GM19438 (cell line): Measurements from ENCODE around the gene SALL3.
"Not testable (repeated sequence)": the region's sequence is repeated elsewhere in the genome, so short reads cannot be mapped to it uniquely, and the experiment has no call there.

Experiments used
- ATAC-seq: cut with Tn5 transposase; IDR thresholded peaks from one replicate; pipeline ENCODE4 v1.9.1; 2021; ENCODE audit warnings: low read depth; ENCODE audit not compliant: unreplicated experiment

Gene SALL3

DNA sequence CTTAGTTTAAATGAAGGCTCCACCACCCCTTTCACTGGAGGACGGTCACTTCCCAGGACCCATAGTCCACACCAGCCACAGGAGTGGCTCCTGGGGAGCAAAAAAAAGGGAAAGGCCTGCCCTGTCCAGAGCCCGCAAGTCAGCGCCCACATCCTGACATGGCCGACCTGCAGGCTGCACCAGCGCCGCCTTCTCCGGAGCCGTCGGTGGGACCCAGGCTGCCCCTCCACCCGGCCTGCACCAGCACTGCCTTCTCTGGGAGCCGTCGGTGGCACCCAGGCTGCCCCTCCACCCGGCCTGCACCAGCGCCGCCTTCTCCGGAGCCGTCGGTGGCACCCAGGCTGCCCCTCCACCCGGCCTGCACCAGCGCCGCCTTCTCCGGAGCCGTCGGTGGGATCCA is 14.9 kb upstream of the SALL3 start:
- ATAC-seq: not testable (repeated sequence)

DNA sequence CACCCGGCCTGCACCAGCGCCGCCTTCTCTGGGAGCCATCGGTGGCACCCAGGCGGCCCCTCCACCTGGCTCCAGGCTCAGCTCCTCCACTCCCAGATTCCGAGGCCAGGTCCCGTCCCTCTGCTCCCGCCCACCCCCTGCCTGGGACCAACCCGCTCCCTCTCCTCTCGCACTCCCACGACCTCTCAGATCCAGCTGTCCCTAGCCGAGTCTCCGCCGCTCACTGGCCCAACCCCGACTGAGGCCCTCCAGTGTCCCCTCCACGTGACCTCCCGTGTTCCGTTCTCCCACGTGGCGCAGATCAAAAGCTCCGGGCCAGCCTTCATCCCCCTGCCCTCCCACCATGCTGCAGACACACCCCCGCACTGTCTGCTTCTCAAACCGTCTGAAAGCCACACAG is 14.4 kb upstream of the SALL3 start:
- ATAC-seq: no peak

DNA sequence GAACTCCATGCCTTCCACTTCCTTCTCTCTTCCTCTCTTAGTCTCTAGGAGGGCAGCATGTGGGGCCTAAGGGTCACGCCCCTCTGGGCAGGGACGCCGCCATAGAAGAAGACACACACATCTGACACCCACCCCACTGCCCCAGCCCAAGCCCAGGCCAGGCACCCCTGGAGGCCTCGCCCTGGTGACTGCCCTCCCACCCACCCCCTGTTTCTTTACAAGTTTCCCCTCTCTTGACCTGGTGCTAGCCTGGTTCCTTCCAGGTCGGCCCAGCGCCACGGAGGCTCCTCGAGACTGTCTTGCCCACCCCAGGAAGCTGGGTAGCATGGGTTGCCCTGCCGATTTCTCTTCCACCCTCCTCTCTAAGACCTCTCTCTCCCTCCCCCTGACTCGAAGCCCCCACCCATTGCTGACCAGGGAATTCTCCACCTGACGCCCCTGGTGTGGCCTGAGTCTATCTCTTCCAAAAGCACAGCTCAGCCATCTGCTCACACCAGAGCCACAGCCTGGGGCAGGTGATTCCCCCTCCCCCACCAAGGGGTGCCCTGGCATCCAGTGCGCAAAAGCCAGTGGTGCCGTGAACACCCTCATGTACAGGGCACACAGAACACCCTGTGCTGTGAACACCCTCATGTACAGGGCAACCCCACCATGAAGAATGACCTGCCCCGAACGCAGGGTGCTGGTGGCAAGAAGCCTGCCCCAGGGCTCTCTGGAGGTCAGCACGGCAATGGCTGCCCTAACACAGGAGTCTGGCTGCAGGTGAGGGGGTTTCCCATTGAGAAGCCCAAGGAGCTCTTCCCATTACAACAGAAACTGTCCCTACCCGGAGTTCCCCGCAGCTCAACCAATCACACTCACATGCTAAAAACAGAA is 13.5 kb upstream of the SALL3 start:
- ATAC-seq: no peak

DNA sequence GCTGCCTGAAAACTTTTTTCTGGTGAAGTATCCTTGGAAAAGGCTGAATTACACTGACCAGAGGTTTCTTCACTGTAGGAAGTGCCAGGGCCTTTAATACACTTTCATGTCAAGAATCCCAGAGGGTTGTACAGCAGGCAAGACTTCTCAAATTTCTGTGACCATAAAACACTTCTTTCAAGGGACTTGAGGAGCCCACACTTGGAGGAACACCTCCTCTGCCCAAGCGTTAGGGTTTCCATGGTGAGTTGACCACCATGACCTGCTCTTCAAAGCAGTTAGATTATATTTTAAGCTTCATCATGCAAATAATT is 12.9 kb upstream of the SALL3 start:
- ATAC-seq: no peak

DNA sequence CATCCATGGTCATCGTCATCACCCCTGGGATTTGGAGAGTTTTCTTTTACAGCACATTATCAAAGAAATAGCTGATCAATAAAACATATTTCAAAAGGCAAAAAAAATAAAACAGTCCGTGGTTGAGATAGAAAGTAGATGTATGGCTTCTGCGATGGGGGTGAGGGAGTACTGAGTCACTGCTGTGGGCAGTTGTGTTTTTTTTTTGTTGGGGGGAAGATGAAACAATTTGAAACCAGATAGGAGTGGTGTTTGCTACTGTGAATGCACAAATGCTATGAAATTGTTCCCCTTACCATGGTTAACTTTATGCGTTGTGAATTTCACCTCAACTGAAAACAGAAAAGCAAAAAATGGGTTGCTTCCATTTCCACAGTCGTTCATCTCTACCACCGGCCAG is 11.9 kb upstream of the SALL3 start:
- ATAC-seq: no peak

DNA sequence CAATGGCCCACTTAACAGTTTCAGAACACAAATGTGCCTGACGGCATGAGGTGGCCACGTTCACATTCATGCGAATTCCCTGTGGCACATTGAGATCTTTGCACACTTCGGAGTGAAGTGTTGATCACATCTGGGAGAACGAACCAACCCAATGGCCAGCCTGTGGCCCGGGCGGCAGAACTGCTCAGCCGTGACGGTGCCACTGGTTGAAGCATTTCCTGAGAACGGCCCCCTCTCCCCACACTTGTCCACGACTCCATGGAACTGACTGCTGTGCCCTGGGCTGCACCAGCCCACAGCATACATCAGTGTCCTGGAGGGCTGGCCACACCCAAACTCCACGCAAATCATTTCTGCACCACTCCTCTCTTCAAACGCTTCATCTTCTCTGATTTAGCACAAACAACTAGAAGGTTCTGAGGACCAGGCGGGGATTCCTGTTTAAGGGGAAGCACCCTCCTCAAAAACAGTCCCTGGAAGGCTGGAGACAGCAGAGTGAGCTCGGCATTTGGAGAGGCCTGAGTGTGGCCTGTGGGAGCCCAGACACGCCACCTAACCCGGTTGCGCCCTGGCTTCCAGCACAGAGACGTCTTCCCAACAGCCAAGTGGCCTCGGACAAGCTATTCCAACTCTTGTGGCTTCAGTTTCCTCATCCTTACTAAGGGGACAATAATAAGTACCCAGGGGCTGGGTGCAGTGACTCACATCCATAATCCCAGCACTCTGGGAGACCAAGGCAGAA is 9.9 kb upstream of the SALL3 start:
- ATAC-seq: no peak

DNA sequence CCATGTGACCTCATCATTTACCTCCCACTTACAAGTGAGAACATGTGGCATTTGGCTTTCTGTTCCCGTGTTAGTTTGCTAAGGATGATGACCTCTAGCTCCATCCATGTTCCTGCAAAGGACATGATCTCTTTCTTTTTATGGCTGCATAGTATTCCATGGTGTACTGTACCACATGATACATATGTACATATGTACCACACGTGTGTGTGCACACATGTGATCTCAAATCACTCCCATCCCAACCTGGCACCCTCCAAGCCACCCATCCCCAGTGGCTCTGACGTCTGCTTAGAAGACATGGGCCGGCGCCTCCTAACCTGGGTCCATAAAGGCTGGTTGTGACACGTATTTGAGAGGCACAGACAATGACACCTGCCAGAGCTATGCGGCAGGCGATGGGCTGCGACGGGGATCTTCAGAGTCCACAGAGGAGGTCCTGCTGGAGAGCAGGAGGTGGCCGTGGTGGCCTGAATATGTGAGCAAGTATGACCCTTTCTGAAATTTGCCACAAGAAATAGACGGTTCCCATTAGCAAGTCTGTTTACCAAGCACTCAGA is 8.8 kb upstream of the SALL3 start:
- no peak for ATAC-seq

DNA sequence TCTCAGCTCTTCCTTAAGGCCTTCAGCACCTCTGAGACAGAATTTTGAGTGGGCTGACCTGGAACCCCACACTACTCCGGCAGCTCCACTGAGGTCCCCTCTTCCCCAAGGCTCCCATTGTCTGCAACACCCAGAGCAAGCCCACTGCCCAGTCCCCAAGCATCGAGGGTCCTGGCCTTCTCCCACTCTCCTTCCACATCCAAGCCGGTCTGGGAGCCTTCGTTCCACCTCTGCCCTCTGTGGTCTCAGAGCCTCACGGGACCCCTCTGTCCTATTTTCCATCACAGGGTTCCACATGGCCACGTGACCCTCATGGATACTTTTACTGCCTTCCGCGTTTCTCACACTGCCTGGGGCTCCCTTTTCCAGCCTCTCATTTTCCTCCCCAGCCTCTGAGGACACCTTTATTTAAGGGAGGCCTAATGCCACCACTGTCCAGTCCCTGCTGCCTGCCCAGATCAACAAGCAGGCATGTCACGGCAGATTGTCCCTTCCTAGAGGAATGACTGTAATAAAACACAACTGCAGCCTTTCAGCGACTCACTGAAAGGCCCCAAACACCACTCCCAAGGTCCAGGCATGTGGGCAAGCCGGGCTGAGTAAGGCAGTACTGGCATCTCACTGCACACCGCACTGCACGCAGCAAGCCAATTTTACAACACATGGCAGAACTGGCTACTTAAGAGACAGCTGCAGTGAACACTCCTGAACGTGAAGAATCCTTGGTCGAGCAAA is 7.9 kb upstream of the SALL3 start:
- no peak for ATAC-seq

DNA sequence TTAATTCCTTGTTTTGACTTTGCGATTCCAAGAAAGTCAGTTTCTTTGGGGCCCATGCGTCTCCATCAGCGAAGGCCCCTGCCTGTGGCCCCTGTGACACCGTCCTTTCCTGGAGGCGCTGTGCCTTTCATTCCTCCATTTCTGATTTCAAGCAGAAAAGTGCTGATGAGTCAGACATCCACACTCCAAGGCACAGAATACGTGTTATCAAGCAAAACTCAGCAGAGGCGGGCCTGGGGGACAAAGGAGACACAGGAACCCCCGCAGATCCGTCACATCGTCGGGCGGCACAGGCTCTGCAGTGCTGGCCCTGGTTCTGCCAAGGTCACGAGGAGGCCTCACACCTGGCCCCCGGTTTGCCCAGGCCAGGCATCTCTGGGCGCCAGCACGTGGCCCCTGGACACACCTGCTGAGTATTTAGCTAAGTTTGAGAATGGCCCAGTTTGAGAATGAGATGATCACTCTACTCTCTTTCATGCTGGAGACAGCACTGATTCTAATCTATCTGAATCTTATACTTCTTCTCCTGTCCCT is 7.2 kb upstream of the SALL3 start:
- no peak for ATAC-seq

DNA sequence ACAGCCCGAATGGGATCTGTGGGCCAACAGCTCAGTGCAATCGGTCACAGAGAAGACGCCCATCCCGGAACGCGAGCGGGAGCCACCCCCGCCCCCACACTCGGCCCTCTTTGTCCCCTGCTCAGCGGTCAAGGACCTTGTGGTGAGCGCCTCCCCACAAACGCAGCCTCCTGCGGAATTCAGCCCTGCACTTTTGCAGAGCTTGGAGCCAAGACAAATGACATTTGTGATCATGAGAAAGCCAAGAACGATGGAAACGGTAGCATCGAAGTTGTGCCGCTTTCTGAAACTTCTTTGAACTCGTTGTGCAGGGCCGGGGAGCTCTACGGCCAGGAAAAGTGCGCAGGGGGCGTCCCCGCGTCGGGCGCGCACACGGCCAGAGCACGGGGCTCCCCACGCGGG is 6.7 kb upstream of the SALL3 start:
- no peak for ATAC-seq

DNA sequence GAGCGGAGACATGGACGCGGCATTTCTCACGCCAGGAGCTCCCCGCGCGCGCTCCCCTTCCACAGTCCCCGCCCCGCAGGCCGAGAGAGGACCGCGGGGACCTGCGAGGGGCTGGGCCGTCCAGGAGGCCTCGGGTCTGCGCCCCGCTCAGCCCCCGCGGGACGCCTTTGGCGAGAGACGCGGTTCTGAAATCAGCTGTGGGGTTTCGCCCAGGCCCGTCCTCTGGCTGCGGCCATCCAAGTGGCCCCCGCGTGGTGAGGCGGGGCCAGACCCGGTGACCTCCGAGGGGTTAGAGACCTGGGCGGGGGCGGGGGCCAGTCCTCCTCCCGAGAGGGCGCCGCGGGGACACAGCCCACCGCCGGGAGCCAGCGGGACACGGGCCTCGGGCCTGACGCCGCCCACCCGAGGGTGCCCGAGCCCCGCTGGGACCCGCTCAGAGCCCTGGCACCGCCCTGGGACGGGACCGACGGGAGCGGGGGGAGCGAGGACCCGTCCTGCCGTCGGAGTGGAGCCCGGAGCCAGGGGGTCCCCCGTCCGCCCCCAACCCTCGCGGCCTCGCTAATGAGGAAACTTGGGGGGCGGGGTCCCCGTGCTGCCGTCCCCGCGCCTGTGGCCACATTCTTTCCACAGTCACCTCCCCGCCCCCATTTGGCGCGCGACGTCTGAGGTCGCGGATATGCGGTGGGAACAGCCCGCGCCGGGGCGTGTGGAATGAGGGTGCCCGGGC is 6.1 kb upstream of the SALL3 start:
- no peak for ATAC-seq

DNA sequence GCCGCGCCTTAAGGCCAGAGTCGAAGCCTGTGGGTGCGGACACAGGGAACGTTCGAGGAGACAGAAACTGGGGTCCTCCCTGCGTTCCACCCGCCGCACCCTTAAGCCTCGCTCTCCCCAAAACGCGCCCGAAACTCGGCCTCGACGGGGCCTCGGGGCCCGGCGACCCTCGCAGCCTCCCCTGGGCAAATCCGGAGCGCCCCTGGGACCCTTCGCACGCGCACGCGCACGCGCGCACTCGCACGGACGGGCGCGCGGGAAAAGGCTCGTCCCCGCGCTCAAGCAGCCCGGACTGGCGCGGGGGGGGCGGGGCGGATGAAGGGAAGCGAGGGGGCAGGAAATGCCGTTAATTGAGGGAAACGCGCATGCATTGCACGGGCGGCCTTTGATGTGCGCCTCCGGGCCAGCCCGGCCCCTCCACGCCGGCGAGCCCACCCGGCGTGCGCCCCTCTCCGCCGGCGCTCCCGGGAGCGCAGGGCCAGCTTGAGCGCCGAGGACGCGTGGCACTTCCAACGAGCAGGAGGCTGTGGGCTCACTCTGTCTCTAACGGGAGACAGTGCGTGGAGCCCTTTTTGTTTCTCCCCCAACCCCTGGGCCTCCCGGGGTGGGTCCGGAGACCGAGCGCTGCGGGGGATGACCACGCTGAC is 5.4 kb upstream of the SALL3 start:
- ATAC-seq: no peak

DNA sequence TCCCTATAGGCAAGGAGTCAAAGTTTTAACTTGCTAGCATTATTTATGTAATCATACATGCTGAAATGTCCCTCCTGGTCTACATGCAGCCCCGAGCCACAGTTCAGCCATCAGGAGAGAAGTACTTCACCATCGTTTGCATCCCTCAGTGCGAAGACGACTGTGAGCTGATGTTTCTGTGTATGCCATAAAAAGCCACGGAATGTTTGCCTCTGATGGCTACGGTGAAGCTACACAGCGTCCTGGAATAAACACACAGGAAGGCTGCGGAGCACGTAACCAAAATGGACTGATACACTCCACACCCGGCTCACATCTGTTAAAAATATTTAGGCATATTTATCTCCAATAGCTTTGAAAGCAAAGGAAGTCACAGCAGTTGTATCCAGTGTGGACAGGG is 4.3 kb upstream of the SALL3 start:
- no peak for ATAC-seq

DNA sequence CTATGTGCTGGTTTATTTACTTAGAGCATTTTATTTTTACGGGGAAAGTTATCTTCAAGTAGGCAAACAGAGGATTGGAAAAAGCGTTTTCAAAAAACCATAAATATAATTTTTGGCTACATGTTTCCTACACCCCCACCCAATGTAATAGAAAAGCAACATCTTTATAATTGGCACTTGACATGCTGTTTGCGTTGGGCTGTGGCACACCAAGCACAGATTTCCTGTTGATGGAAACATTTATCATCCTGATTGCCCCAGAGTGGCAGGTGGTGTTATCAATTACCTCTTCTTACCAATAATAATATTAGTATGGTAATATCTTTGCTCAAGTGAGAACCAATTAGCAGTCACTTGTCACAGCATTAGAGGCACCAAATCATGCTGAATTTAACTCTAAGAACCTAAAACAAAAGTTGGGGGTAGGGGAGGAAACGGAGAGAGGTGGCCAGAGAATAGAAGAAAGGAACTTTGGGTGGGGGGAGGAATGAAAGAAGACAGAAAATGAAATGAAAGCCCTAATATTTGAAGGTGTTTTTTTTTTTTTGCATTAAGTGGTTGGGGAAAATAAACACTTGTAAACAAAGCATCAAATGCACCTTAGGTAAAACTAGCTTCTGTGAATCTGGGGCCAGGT is 3.8 kb upstream of the SALL3 start:
- no peak for ATAC-seq

DNA sequence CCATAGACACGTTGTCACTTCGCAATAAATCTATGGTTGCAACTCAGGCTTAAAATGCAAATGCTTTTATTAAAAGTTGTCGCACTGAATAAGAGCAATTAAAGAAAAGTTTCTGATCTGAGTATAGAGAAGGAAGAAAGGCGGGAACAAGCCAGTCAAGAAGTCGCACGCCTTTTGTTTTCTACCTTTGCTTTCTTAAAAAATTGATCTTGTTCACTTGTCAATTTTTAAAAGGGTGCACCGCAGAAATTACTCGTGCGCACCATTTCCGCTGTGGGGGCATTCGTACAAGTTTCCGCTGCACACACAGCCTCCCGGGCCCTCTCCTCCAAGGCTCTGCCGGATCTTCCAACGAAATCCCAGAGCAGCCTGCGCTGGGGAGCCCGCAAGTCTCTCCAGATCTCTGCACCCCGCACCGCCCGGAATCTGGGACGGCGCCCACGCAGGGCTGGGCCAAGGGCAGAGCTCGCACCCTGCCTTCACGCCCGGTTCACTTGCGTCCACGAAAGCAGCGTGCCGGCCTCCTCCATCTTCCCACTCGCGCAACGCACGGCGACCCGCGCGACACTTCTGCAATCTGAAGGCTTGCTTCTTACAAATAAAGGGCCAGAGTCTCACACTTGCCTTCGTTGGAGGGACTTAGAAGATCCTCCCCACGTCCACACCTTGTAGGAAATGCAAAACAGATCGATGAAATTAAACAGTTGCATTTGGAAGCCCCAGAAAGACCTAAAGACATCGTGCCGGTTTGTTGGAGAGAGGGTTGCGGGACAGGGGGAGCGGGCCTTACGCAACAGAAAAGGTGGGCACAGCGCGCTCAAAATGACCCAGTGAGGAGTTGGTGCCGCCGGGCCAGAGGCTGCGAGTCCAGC is 2.6 kb upstream of the SALL3 start:
- no peak for ATAC-seq

DNA sequence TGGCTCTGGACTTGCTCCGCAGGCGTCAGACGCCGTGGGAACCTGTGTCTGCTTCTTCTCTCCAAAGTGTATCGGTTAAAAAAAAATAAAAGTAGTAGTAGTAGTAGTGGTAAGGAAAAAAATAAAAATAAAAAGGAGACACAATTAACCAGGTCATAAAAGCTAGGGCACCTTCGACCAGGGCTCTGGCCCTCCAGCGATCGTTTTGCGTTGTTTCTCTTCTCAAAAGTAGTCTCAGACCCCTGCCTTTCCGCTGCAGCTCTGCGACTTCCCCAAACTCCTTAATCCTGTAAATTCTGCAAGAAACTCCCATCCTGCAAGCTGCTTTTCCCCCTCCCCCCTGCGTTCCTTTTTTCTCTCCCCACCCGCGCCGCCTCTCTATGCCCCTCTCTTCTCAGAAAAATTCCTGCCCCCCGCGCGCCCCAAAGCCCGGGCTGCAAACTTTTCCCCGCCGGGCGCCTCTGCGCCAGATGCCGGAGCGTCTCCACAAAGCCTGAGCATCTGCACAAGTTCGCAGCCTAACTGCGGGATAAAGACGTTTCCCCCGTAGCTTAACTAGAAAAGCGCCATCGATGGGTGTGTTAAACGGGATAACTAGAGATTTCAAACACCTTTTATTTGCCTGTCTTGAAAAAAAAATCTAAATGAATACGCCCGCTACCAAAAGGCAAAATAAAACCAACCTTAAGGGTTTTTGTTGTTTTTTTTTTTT is 1.8 kb upstream of the SALL3 start:
- no peak for ATAC-seq

DNA sequence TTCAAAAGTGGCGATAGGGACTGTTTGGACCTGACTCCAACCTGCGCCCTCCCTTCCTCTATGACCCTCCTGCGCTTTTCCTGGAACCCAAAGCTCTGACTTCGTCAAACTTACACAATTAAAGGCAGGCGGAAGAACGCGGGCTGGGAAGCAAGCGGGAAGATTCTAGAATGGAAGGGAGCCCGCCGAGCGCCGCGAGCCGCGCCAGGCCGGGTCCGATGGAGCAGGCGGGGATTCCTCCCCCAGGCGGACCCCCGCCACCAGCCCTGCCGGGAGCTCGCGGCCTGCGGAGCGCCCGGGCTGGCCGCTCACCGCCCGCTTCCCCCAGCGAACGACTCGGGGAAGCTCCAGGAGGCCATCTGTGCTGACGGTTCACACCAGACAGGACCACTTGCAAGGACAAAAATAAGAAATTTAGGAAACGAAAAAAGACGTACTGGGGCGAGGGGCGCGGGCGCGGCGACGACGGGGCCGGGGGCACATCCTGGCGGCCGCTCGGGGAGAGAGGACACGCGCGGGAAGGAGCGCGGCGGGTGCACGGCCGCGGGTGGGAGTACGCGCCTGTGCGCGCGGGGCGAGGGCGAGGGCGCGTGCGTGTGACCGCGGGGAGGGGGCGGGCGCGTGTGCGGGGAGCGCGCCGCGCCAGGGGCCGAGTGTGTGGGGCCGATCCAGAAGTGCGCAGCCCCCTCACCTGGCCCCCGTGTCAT is 1.1 kb upstream of the SALL3 start:
- ATAC-seq: no peak
